OCI-LY7 (cell line): ENCODE results near the gene IFIH1. TPM values are rescaled to one million over a fixed set of nuclear protein-coding genes. Genes with fewer than 3 reads are reported as not detected.

Source experiments
- BruUV-seq: library from RNA; stranded (reverse); fragments of 400-500 nt; replicated peaks from 2 replicates; lab custom pipeline; 2021; lab: Mats Ljungman, UMichigan
- CTCF ChIA-PET: fragments of 300-600 bp; sonication (Branson Sonifier 250); formaldehyde crosslinking; loops from one replicate; lab custom pipeline; 2022; ENCODE audit warnings: antibody characterized with exemption; ENCODE audit not compliant: unreplicated experiment; lab: Charles Lee
- POLR2A ChIA-PET: fragments of 300-600 bp; sonication (Branson Sonifier 250); formaldehyde crosslinking; loops from one replicate; lab custom pipeline; 2022; ENCODE audit warnings: antibody characterized with exemption; lab: Charles Lee
- DNase-seq: peaks from one replicate; pipeline ENCODE4 v3.0.0-alpha.2; 2015; ENCODE audit warnings: low spot score
- H2AFZ ChIP-seq: fragments of 200-600 bp; sonication (generic), shearing (Covaris generic); 2 replicates; pipeline ENCODE4 v1.6.1; 2014; ENCODE audit warnings: mild to moderate bottlenecking, antibody characterized with exemption, low read length, moderate library complexity
- H3K27ac ChIP-seq: fragments of 200-600 bp; sonication (generic); 2 replicates; pipeline ENCODE4 v1.5.1; 2014; ENCODE audit warnings: mixed run types, low read depth, mild to moderate bottlenecking, moderate library complexity, low read length, inconsistent platforms; ENCODE audit not compliant: poor library complexity, severe bottlenecking
- H3K36me3 ChIP-seq: fragments of 200-600 bp; sonication (generic); 2 replicates; pipeline ENCODE4 v1.6.1; 2014; ENCODE audit warnings: mild to moderate bottlenecking, antibody characterized with exemption, low read length, moderate library complexity, mixed read lengths; ENCODE audit not compliant: insufficient read depth
- H3K4me1 ChIP-seq: fragments of 200-600 bp; sonication (generic); 2 replicates; pipeline ENCODE4 v1.5.1; 2014; ENCODE audit warnings: mild to moderate bottlenecking, low read length; ENCODE audit not compliant: insufficient read depth, poor library complexity, severe bottlenecking
- H3K4me2 ChIP-seq: fragments of 200-600 bp; sonication (generic); 2 replicates; pipeline ENCODE4 v1.6.1; 2014; ENCODE audit warnings: mild to moderate bottlenecking, low read length
- H3K4me3 ChIP-seq: fragments of 200-600 bp; sonication (generic); 2 replicates; pipeline ENCODE4 v1.5.1; 2014; ENCODE audit warnings: mild to moderate bottlenecking, low read depth, low read length; ENCODE audit not compliant: poor library complexity, severe bottlenecking
- H3K79me2 ChIP-seq: fragments of 200-600 bp; sonication (generic); 2 replicates; pipeline ENCODE4 v1.6.1; 2016; ENCODE audit warnings: low read depth, mild to moderate bottlenecking, low read length, moderate library complexity, mixed read lengths; ENCODE audit not compliant: insufficient read depth
- H3K9me2 ChIP-seq: fragments of 200-600 bp; sonication (generic); 2 replicates; pipeline ENCODE4 v1.6.1; 2016; ENCODE audit warnings: mild to moderate bottlenecking, low read length, mixed read lengths; ENCODE audit not compliant: insufficient read depth
- H3K9me3 ChIP-seq: fragments of 200-600 bp; sonication (generic); 2 replicates; pipeline ENCODE4 v1.6.1; 2014; ENCODE audit warnings: mild to moderate bottlenecking, mixed run types, low read length, mixed read lengths
- H4K20me1 ChIP-seq: fragments of 200-600 bp; sonication (generic); 2 replicates; pipeline ENCODE4 v1.6.1; 2014; ENCODE audit warnings: mild to moderate bottlenecking, antibody characterized with exemption, low read length, moderate library complexity, mixed read lengths; ENCODE audit not compliant: insufficient read depth
- EZH2phosphoT487 ChIP-seq: fragments of 200-600 bp; sonication (generic); IDR thresholded peaks from 2 replicates; pipeline ENCODE4 v1.6.1; 2018; ENCODE audit warnings: low read depth, borderline replicate concordance, mild to moderate bottlenecking, mixed run types, antibody characterized with exemption, low read length, moderate library complexity, mixed read lengths
- intact Hi-C: fragments of 100-400 bp; cut with micrococcal nuclease; formaldehyde crosslinking; loops from one replicate; pipeline ENCODE4 v1.10.0; 2022; ENCODE audit not compliant: unreplicated experiment
- total RNA-seq, 2 experiments: library from RNA; depleted of rRNA in 1 of 2; stranded (reverse); fragments of >200 nt in 1 of 2; shearing (Covaris generic) in 1 of 2; gene quantifications; 2 replicates each; pipeline ENCODE4 v1.2.3, GENCODE V29; 2014 to 2022
- TF ChIP-seq, protein P1 (sequence below): fragments of 200-600 bp; sonication (generic); conservative IDR thresholded peaks from 2 replicates; pipeline ENCODE4 v1.5.1; 2014; ENCODE audit warnings: mild to moderate bottlenecking, antibody characterized with exemption, low read length, moderate library complexity, mixed read lengths

Gene IFIH1
- total RNA-seq, 2 experiments from 2014 or later, result 10.6 to 12.3 TPM

DNA sequence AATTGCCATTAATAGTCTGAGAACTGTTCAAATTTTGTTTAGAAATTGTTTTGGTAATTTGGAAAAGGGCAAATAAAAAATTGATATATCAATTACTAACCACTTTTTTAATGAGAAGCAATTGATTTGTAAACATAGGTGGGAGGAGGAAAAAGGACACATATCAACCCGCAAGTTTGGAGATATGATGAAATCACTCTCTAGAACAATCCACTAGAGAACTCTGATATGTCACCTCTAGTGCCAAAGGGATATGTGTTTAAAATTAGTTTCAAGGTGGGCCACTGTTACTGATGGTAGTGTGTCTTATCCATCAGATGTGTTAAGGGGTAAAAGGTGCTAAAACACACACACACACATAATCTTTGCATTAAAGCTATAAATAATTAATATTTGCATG is 16.6 kb downstream of the IFIH1 start:
- Histone ChIP-seq H3K79me2 (no peaks in the 10 kb centered on the region), H3K27ac (no peak overlapping the region), H3K9me3 (no peaks in the 10 kb centered on the region), H2AFZ (no peak overlapping the region), H3K36me3 (0 out of 2 replicates have a peak, but pooled peaks cover 4% of the 10 kb centered on the region), H3K4me2 (no peak overlapping the region), H4K20me1 (no peaks in the 10 kb centered on the region), H3K9me2 (no peaks in the 10 kb centered on the region), H3K4me1 (no peaks in the 10 kb centered on the region), H3K4me3 (no peak overlapping the region)
- intact Hi-C loops, result no loop called here
- TF ChIP-seq, protein P1, sequence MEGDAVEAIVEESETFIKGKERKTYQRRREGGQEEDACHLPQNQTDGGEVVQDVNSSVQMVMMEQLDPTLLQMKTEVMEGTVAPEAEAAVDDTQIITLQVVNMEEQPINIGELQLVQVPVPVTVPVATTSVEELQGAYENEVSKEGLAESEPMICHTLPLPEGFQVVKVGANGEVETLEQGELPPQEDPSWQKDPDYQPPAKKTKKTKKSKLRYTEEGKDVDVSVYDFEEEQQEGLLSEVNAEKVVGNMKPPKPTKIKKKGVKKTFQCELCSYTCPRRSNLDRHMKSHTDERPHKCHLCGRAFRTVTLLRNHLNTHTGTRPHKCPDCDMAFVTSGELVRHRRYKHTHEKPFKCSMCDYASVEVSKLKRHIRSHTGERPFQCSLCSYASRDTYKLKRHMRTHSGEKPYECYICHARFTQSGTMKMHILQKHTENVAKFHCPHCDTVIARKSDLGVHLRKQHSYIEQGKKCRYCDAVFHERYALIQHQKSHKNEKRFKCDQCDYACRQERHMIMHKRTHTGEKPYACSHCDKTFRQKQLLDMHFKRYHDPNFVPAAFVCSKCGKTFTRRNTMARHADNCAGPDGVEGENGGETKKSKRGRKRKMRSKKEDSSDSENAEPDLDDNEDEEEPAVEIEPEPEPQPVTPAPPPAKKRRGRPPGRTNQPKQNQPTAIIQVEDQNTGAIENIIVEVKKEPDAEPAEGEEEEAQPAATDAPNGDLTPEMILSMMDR, result no peak
- TF ChIP-seq EZH2phosphoT487, result no peak
- ChIA-PET CTCF (no interaction called here), POLR2A (no interaction called here)
- BruUV-seq, result no TSS peak
- no peak for DNase-seq

DNA sequence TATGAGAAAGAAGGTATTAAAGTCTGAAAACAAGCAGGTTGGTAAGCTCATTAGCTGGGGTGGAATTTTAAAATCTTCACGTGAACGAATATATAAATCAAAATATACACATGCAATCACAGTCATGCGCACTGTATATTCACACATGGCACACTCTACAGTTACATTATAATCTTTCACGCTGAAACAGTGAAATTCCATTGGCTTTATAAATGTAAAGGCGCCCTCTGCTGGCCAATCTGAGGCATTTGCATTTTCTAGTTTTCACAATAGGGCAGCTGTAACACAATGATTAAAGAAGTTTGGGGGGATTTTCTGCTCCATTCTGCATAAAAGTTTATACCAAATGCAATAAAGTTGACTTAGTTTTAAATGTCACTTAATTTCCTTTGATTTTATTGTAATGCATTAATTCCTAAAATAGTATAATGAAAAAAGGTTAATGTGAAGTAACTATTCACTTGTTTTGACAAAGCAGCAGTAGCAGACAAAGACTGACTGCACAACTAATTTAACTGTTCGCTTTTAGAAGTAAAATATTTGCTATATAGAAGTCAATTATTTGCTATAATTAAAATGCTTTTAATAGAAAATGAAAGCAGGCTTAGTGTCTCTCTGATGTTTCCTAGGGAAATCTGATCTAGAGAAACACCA is 17.2 kb downstream of the IFIH1 start:
- Histone ChIP-seq H3K4me1 (no peaks in the 10 kb centered on the region), H3K9me3 (no peaks in the 10 kb centered on the region), H3K4me2 (0 out of 2 replicates have a peak overlapping the region, but pooled peaks have one; percentile 32), H3K4me3 (no peak overlapping the region), H4K20me1 (no peaks in the 10 kb centered on the region), H3K36me3 (0 out of 2 replicates have a peak, but pooled peaks cover 4% of the 10 kb centered on the region), H3K9me2 (no peaks in the 10 kb centered on the region), H3K79me2 (no peaks in the 10 kb centered on the region), H2AFZ (0 out of 2 replicates have a peak overlapping the region, but pooled peaks have one; percentile 37), H3K27ac (no peak overlapping the region)
- intact Hi-C loops, result no loop called here
- ChIA-PET POLR2A (interaction anchor here (0.7 kb wide), 1 partner anchor 81 kb away, joined by 3 read pairs; no protein-coding TSS in a partner anchor), CTCF (no interaction called here)
- BruUV-seq, result no TSS peak
- TF ChIP-seq EZH2phosphoT487, result no peak
- TF ChIP-seq, protein P1, result peak; percentile 97
- DNase-seq, result peak; percentile 72

DNA sequence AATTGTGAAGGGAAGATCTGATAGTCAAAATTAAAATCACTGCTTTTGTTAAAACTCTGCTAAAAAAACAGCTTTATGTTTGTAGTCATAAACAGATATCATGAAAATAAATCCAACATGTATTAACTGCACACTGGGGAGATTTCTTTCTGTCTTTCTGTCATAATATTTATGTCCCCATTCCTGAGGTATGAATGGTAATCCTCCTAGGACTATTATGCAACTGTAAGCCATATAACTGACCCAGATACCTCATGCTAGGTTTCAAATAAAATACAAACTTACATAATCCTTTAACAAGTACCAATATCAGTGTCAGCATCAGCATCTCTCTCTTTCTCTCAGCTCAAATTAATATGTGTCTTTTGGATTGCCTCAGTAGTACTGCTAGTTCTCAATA is 18.2 kb downstream of the IFIH1 start:
- H3K4me3 ChIP-seq, result no peak overlapping the region
- H3K36me3 ChIP-seq, result 0 out of 2 replicates have a peak, but pooled peaks cover 4% of the 10 kb centered on the region
- no peak for TF ChIP-seq EZH2phosphoT487
- TF ChIP-seq, protein P1, result no peak
- BruUV-seq, result no TSS peak
- H2AFZ ChIP-seq, result no peak overlapping the region
- intact Hi-C loops, result no loop called here
- no peaks in the 10 kb centered on the region for H3K9me3 ChIP-seq
- DNase-seq, result no peak
- no peaks in the 10 kb centered on the region for H3K4me1 ChIP-seq
- no peaks in the 10 kb centered on the region for H3K9me2 ChIP-seq
- no peak overlapping the region for H3K27ac ChIP-seq
- ChIA-PET CTCF (interaction anchor here (0.9 kb wide), 1 partner anchor 34 kb away, joined by 3 read pairs; no protein-coding TSS in a partner anchor), POLR2A (no interaction called here)
- no peaks in the 10 kb centered on the region for H3K79me2 ChIP-seq
- H3K4me2 ChIP-seq, result no peak overlapping the region
- no peaks in the 10 kb centered on the region for H4K20me1 ChIP-seq
